Measurements from ENCODE around the gene ZFYVE28. TPM values are rescaled to one million over a fixed set of nuclear protein-coding genes. Genes with fewer than 3 reads are reported as not detected.
A peak's percentile ranks its signal among the peaks of the same experiment; 100 is the strongest.

ZFYVE28 gene
- total RNA-seq, 6 experiments from 2014 or later = 2.5 to 9.6 (median 4.8) TPM

DNA sequence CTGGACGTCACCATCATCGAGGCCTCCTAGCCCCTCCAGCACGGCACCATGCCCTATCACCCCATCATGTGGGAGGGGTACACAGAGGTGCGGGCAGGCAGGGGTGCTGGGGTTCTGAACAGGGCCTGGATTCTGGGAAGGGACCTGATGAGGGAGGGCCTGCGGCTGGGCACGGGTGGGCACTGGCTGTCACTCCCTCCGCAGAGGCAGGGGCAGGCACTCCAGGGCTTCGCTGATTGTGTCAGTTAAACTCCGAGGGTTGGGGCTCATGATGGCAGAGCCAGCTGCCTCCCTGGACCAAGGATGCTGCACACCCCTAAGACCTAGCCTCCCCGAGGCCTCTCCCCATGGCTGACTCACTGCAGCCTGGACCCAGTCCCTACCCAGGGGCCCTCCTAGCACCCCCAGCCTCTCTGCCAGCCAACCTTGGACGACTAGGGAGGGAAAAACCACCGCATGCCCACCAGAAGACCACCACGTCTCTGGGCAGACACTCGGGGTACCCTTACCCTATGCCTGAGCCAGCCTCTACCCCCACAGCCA lies 45.9 kb downstream of the ZFYVE28 start:
- no peak for TF ChIP-seq CTCF (IDR thresholded peaks at IDR 0.05)
- no peak for TF ChIP-seq POLR2A (IDR thresholded peaks at IDR 0.05)
- WGBS (ENCODE audit: insufficient coverage, low coverage, low lambda C conversion rate, missing lambda C conversion rate) = 93% methylated on average over 3 of the region's 14 CpGs
- intact Hi-C loops (cut with DNase I) = no loop called here
- Histone ChIP-seq H3K4me3 (no peak overlapping the region), H3K27me3 (no peaks in the 10 kb centered on the region), H3K27ac (no peak overlapping the region), H3K36me3 (no peaks in the 10 kb centered on the region), H3K4me1 (no peaks in the 10 kb centered on the region), H3K9me3 (no peaks in the 10 kb centered on the region)
- DNase-seq = no peak
- peak in 1 of 4 donors; percentile 25 for ATAC-seq

DNA sequence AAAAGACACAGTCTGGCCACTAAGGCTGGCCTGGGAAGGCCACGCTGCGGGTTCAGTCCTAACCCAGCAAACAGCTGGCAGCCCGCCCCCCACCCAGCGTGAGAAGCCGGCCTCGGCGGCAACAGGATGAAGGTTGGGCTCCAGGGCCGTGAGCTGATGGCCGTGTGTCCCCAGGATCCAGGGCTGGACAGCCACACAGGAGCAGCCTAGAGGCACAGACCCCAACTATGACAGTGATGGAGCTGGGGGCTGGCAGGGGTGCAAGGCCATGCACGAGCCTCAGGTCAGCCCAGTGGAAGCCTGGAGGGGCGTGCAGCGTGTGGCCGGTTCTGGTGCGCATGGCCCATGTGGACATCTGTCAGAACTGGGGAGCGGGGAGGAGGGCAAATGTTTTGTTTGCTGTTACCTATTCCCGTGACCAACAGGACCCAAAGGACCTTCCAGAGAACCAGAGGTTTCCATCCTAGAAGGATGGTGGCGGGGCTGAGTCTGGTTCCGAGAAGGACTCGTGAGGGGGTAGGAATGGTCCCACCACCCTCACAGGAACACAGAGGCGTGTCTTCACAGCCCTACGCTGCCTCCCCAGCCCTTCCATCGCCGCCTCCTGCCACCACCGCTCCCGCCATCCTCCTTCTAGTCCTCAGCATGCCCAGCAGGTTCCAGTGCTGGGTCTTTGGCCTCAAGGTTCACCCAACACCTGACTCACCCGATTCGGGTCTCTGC lies 46.5 kb downstream of the ZFYVE28 start:
- Histone ChIP-seq H3K27me3 (no peaks in the 10 kb centered on the region), H3K9me3 (no peaks in the 10 kb centered on the region), H3K36me3 (no peaks in the 10 kb centered on the region), H3K4me3 (no peak overlapping the region), H3K27ac (no peak overlapping the region), H3K4me1 (no peaks in the 10 kb centered on the region)
- intact Hi-C loops (cut with DNase I) = no loop called here
- 50% methylated on average over 4 of the region's 27 CpGs for WGBS (ENCODE audit: insufficient coverage, low coverage, low lambda C conversion rate, missing lambda C conversion rate)
- TF ChIP-seq POLR2A (IDR thresholded peaks at IDR 0.05) = no peak
- TF ChIP-seq CTCF (IDR thresholded peaks at IDR 0.05) = no peak
- ATAC-seq = no peak
- no peak for DNase-seq

- intact Hi-C loops (cut with DNase I) = no loop called here
- no peak overlapping the region for H3K27ac ChIP-seq
- no peaks in the 10 kb centered on the region for H3K27me3 ChIP-seq
- ATAC-seq (peak in 1 of 4 donors; percentile 8), DNase-seq (peak in 1 of 3 donors; percentile 47)
- TF ChIP-seq CTCF (IDR thresholded peaks at IDR 0.05) (no peak), POLR2A (IDR thresholded peaks at IDR 0.05) (no peak)
- no peaks in the 10 kb centered on the region for H3K9me3 ChIP-seq
- no peaks in the 10 kb centered on the region for H3K4me1 ChIP-seq
- 89% methylated on average over 3 of the region's 26 CpGs for WGBS (ENCODE audit: insufficient coverage, low coverage, low lambda C conversion rate, missing lambda C conversion rate)
- no peak overlapping the region for H3K4me3 ChIP-seq
- no peaks in the 10 kb centered on the region for H3K36me3 ChIP-seq
Observed at GRCh38 chr4:2370597-2371320, 47.7 kb downstream of the ZFYVE28 start.

- intact Hi-C loops (cut with DNase I) = no loop called here
- no peak for TF ChIP-seq POLR2A (IDR thresholded peaks at IDR 0.05)
- TF ChIP-seq CTCF (IDR thresholded peaks at IDR 0.05) = no peak
- H3K27me3 ChIP-seq = no peaks in the 10 kb centered on the region
- DNase-seq (peak in 2 of 3 donors; percentile 27 to 28), ATAC-seq (no peak)
- no peak overlapping the region for H3K27ac ChIP-seq
- H3K9me3 ChIP-seq = no peaks in the 10 kb centered on the region
- no peaks in the 10 kb centered on the region for H3K36me3 ChIP-seq
- peaks cover 0 to 8% (median 2%) of the 10 kb centered on the region in 4 donors for H3K4me1 ChIP-seq
- H3K4me3 ChIP-seq = no peak overlapping the region
- 87% methylated on average over 4 of the region's 4 CpGs for WGBS (ENCODE audit: insufficient coverage, low coverage, low lambda C conversion rate, missing lambda C conversion rate)
Observed at GRCh38 chr4:2368746-2369437, 49.6 kb downstream of the ZFYVE28 start.
